Stomach (tissue), 4 donors: ENCODE data around the gene ZCWPW2.

ENCODE experiments used
- EP300 ChIP-seq: sonication (generic); formaldehyde crosslinking; IDR thresholded peaks from one replicate; pipeline ENCODE4 v1.6.1; 2017; ENCODE audit warnings: antibody characterized with exemption
- POLR2A ChIP-seq, 4 donors: fragments of 450-650 bp; IDR thresholded peaks; one replicate each; pipeline ENCODE4 v1.6.1; 2016; ENCODE audit warnings: antibody characterized with exemption in 4 of 4, control low read depth in 2 of 4, mild to moderate bottlenecking in 1 of 4, moderate library complexity in 1 of 4
- POLR2AphosphoS5 ChIP-seq, 3 donors: sonication (generic); formaldehyde crosslinking; IDR thresholded peaks; one replicate each; pipeline ENCODE4 v1.6.1; 2016; ENCODE audit warnings: antibody characterized with exemption in 3 of 3
- TF ChIP-seq, protein P1 (sequence below), 7 experiments: fragments of 450-650 bp in 4 of 7; fragments of 200-600 bp in 3 of 7; sonication (generic) in 3 of 7; IDR thresholded peaks; one replicate each; pipeline ENCODE4 v1.5.1; 2016 to 2019; ENCODE audit warnings: antibody characterized with exemption in 7 of 7, control low read depth in 2 of 7, mild to moderate bottlenecking in 1 of 7

DNA sequence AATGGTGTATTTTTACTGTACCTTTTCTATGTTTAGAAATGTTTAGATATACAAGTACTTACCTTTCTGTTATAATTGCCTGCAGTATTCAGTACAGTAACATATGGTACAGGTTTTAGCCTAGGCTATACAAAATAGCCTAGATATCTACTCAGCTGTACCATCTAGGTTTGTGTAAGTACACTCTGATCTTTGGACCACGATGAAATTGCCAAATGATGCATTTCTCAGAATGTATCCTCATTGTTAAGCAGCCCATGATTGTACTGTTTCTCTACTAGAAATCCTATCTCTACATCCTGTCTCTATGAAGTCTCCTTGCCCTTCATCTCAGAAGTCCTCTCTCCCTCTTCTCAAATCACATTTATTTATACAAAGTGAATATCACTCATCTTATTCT, 32.8 kb upstream of the ZCWPW2 start:
- TF ChIP-seq POLR2AphosphoS5 (IDR thresholded peaks at IDR 0.05) (no peak), POLR2A (IDR thresholded peaks at IDR 0.05) (no peak), EP300 (no peak)
- TF ChIP-seq, protein P1, sequence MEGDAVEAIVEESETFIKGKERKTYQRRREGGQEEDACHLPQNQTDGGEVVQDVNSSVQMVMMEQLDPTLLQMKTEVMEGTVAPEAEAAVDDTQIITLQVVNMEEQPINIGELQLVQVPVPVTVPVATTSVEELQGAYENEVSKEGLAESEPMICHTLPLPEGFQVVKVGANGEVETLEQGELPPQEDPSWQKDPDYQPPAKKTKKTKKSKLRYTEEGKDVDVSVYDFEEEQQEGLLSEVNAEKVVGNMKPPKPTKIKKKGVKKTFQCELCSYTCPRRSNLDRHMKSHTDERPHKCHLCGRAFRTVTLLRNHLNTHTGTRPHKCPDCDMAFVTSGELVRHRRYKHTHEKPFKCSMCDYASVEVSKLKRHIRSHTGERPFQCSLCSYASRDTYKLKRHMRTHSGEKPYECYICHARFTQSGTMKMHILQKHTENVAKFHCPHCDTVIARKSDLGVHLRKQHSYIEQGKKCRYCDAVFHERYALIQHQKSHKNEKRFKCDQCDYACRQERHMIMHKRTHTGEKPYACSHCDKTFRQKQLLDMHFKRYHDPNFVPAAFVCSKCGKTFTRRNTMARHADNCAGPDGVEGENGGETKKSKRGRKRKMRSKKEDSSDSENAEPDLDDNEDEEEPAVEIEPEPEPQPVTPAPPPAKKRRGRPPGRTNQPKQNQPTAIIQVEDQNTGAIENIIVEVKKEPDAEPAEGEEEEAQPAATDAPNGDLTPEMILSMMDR (IDR thresholded peaks at IDR 0.05) = no peak
